HFFc6 (cell line): ENCODE data around the gene PCF11. TPM values are rescaled to one million over a fixed set of nuclear protein-coding genes. Genes with fewer than 3 reads are reported as not detected.

ENCODE experiments used
- DNase-seq: peaks from one replicate; pipeline ENCODE4 v3.0.0-alpha.2; 2018
- H3K27ac Mint-ChIP-seq: 2 replicates; pipeline ENCODE4 v1.8.0; 2020; ENCODE audit warnings: mild to moderate bottlenecking, mixed read lengths
- H3K27me3 Mint-ChIP-seq: 2 replicates; pipeline ENCODE4 v1.8.0; 2021; ENCODE audit warnings: mild to moderate bottlenecking, moderate library complexity, mixed read lengths; ENCODE audit not compliant: insufficient read depth
- H3K36me3 Mint-ChIP-seq: 2 replicates; pipeline ENCODE4 v1.8.0; 2021; ENCODE audit warnings: low read depth, mixed read lengths
- H3K4me1 Mint-ChIP-seq: 2 replicates; pipeline ENCODE4 v1.8.0; 2020; ENCODE audit warnings: low read depth, mixed read lengths
- H3K4me3 Mint-ChIP-seq: 2 replicates; pipeline ENCODE4 v1.8.0; 2020; ENCODE audit warnings: mild to moderate bottlenecking, moderate library complexity, mixed read lengths
- H3K9me3 Mint-ChIP-seq: 2 replicates; pipeline ENCODE4 v1.8.0; 2020; ENCODE audit warnings: mild to moderate bottlenecking, mixed read lengths
- CTCF ChIP-seq: fragments of 200-600 bp; sonication (generic); IDR thresholded peaks from 2 replicates; pipeline ENCODE4 v1.5.0; 2021; ENCODE audit warnings: antibody characterized with exemption, mild to moderate bottlenecking
- total RNA-seq, 6 experiments: library from RNA; stranded (reverse); fragmentation: NEBNext Ultra II Directional; extraction: Animal tissue kit (Norgen Biotek cat#: 25700); gene quantifications; 2 replicates in 1 of 6; 3 replicates in 5 of 6; pipeline ENCODE4 v1.2.3, GENCODE V29; 2021

The PCF11 gene
- total RNA-seq, 6 experiments from 2014 or later, result 22.4 to 26.6 (median 24.7) TPM

- no peaks in the 10 kb centered on the region for H3K9me3 Mint-ChIP-seq
- H3K4me1 Mint-ChIP-seq, result peaks cover 37% of the 10 kb centered on the region
- H3K27ac Mint-ChIP-seq, result peak overlapping the region; percentile 100
- H3K4me3 Mint-ChIP-seq, result peak overlapping the region; percentile 100
- H3K36me3 Mint-ChIP-seq, result peaks cover 65% of the 10 kb centered on the region
- DNase-seq, result peak; percentile 22
- peaks cover 14% of the 10 kb centered on the region for H3K27me3 Mint-ChIP-seq
- TF ChIP-seq CTCF, result no peak
These were observed 3.3 kb downstream of the PCF11 start for GRCh38 chr11:83159902-83160865.

GRCh38 chr11:83161610-83162199 is 4.8 kb downstream of the PCF11 start:
- TF ChIP-seq CTCF, result no peak
- no peak for DNase-seq
- Mint-ChIP-seq H3K27me3 (peaks cover 14% of the 10 kb centered on the region), H3K4me1 (peaks cover 42% of the 10 kb centered on the region), H3K4me3 (peak overlapping the region; percentile 100), H3K9me3 (no peaks in the 10 kb centered on the region), H3K36me3 (peaks cover 78% of the 10 kb centered on the region), H3K27ac (peak overlapping the region; percentile 66)

GRCh38 chr11:83162377-83162776 is 5.4 kb downstream of the PCF11 start:
- H3K9me3 Mint-ChIP-seq, result no peaks in the 10 kb centered on the region
- peaks cover 42% of the 10 kb centered on the region for H3K4me1 Mint-ChIP-seq
- peak overlapping the region; percentile 100; the same call in 1 of the 2 replicates for H3K4me3 Mint-ChIP-seq
- no peak for DNase-seq
- peaks cover 10% of the 10 kb centered on the region for H3K27me3 Mint-ChIP-seq
- H3K27ac Mint-ChIP-seq, result peak overlapping the region; percentile 66
- no peak for TF ChIP-seq CTCF
- H3K36me3 Mint-ChIP-seq, result peaks cover 74% of the 10 kb centered on the region

GRCh38 chr11:83166193-83166866 is 9.4 kb downstream of the PCF11 start:
- H3K36me3 Mint-ChIP-seq, result peaks cover 64% of the 10 kb centered on the region
- H3K27me3 Mint-ChIP-seq, result peaks cover 9% of the 10 kb centered on the region; the same call in 1 of the 2 replicates
- 0 out of 2 replicates have a peak overlapping the region, but pooled peaks have one; percentile 2 for H3K27ac Mint-ChIP-seq
- H3K4me1 Mint-ChIP-seq, result peaks cover 50% of the 10 kb centered on the region
- H3K9me3 Mint-ChIP-seq, result no peaks in the 10 kb centered on the region
- H3K4me3 Mint-ChIP-seq, result no peak overlapping the region
- no peak for DNase-seq
- TF ChIP-seq CTCF, result no peak

- Mint-ChIP-seq H3K9me3 (no peaks in the 10 kb centered on the region), H3K4me1 (peaks cover 58% of the 10 kb centered on the region), H3K4me3 (no peak overlapping the region), H3K27me3 (0 out of 2 replicates have a peak, but pooled peaks cover 4% of the 10 kb centered on the region), H3K27ac (no peak overlapping the region), H3K36me3 (peaks cover 58% of the 10 kb centered on the region)
- no peak for TF ChIP-seq CTCF
- DNase-seq, result no peak
These were observed 11.8 kb downstream of the PCF11 start for GRCh38 chr11:83168756-83169155.
